ENCODE measurements around the gene NACC1.

NACC1 gene

DNA sequence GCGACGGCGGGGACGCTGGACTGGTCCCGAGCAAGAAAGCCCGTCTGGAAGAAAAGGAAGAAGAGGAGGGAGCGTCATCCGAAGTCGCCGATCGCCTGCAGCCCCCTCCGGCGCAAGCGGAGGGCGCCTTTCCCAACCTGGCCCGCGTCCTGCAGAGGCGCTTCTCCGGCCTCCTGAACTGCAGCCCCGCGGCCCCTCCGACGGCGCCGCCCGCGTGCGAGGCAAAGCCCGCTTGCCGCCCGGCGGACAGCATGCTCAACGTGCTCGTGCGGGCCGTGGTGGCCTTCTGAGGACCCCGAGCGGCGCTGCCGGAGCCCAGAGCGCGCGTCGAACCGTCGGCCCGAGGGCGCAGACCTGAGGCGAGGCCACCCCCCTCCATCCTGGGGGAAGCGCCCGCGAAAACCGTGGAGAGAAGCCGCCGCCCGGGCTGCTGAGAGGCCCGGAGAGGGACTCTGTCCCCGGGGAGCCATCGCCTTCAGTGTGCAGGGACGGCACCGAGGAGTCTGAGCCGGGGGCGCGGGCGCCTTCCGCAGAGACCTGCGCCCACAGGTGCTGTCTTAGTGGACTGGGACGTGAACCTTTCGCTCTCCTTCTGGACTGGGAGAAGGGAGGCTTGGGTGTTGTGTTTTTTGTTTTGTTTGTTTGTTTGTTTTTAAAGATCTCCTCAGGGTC, 35.6 kb downstream of the NACC1 start (continued):
- TF ChIP-seq ZNF521 (tag by site-specific recombination; IDR thresholded peaks at IDR 0.05) (no peak), ZNF404 (tag by site-specific recombination; IDR thresholded peaks at IDR 0.05) (no peak), ZNF138 (tag by site-specific recombination; IDR thresholded peaks at IDR 0.05; ENCODE audit: borderline replicate concordance) (no peak), ZBTB48 (tag by site-specific recombination; IDR thresholded peaks at IDR 0.05) (no peak), ZNF530 (tag by site-specific recombination; IDR thresholded peaks at IDR 0.05; ENCODE audit: low read depth) (no peak), MYNN (tag by site-specific recombination; IDR thresholded peaks at IDR 0.05; ENCODE audit: borderline replicate concordance) (no peak), ZNF19 (tag by site-specific recombination; IDR thresholded peaks at IDR 0.05; ENCODE audit: low read depth) (no peak), ZNF561 (tag by site-specific recombination; IDR thresholded peaks at IDR 0.05; ENCODE audit: borderline replicate concordance) (peak; percentile 76), ZNF548 (tag by site-specific recombination; IDR thresholded peaks at IDR 0.05) (no peak), HOXC10 (CRISPR knock-in tag; IDR thresholded peaks at IDR 0.05) (no peak; the same call in 1 of the 2 replicates), GLIS2 (tag by site-specific recombination; IDR thresholded peaks at IDR 0.05) (peak; percentile 20; the same call in 1 of the 2 replicates), ZNF202 (tag by site-specific recombination; IDR thresholded peaks at IDR 0.05; ENCODE audit: borderline replicate concordance) (no peak), ZNF426 (tag by site-specific recombination; IDR thresholded peaks at IDR 0.05) (no peak), ZNF114 (tag by site-specific recombination; IDR thresholded peaks at IDR 0.05) (no peak), ZSCAN23 (tag by site-specific recombination; IDR thresholded peaks at IDR 0.05) (no peak), ZNF211 (tag by site-specific recombination; IDR thresholded peaks at IDR 0.05; ENCODE audit: low read depth) (no peak), ZNF221 (tag by site-specific recombination; IDR thresholded peaks at IDR 0.05; ENCODE audit: borderline replicate concordance) (no peak), ZNF510 (tag by site-specific recombination; IDR thresholded peaks at IDR 0.05; ENCODE audit: insufficient replicate concordance) (no peak), ZNF366 (tag by site-specific recombination; conservative IDR thresholded peaks at IDR 0.05) (no peak), ZNF16 (tag by site-specific recombination; IDR thresholded peaks at IDR 0.05; ENCODE audit: low read depth) (no peak), ZNF776 (tag by site-specific recombination; IDR thresholded peaks at IDR 0.05; ENCODE audit: borderline replicate concordance) (no peak), ZNF214 (tag by site-specific recombination; IDR thresholded peaks at IDR 0.05; ENCODE audit: borderline replicate concordance) (no peak), ZFP3 (tag by site-specific recombination; IDR thresholded peaks at IDR 0.05; ENCODE audit: low read depth) (no peak)
- TF ChIP-seq, protein P1, sequence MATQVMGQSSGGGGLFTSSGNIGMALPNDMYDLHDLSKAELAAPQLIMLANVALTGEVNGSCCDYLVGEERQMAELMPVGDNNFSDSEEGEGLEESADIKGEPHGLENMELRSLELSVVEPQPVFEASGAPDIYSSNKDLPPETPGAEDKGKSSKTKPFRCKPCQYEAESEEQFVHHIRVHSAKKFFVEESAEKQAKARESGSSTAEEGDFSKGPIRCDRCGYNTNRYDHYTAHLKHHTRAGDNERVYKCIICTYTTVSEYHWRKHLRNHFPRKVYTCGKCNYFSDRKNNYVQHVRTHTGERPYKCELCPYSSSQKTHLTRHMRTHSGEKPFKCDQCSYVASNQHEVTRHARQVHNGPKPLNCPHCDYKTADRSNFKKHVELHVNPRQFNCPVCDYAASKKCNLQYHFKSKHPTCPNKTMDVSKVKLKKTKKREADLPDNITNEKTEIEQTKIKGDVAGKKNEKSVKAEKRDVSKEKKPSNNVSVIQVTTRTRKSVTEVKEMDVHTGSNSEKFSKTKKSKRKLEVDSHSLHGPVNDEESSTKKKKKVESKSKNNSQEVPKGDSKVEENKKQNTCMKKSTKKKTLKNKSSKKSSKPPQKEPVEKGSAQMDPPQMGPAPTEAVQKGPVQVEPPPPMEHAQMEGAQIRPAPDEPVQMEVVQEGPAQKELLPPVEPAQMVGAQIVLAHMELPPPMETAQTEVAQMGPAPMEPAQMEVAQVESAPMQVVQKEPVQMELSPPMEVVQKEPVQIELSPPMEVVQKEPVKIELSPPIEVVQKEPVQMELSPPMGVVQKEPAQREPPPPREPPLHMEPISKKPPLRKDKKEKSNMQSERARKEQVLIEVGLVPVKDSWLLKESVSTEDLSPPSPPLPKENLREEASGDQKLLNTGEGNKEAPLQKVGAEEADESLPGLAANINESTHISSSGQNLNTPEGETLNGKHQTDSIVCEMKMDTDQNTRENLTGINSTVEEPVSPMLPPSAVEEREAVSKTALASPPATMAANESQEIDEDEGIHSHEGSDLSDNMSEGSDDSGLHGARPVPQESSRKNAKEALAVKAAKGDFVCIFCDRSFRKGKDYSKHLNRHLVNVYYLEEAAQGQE (tag by site-specific recombination; IDR thresholded peaks at IDR 0.05), result no peak
- TF ChIP-seq, protein P2, sequence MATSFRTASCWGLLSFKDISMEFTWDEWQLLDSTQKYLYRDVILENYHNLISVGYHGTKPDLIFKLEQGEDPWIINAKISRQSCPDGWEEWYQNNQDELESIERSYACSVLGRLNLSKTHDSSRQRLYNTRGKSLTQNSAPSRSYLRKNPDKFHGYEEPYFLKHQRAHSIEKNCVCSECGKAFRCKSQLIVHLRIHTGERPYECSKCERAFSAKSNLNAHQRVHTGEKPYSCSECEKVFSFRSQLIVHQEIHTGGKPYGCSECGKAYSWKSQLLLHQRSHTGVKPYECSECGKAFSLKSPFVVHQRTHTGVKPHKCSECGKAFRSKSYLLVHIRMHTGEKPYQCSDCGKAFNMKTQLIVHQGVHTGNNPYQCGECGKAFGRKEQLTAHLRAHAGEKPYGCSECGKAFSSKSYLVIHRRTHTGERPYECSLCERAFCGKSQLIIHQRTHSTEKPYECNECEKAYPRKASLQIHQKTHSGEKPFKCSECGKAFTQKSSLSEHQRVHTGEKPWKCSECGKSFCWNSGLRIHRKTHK (tag by site-specific recombination; IDR thresholded peaks at IDR 0.05), result no peak
- TF ChIP-seq, protein P3, sequence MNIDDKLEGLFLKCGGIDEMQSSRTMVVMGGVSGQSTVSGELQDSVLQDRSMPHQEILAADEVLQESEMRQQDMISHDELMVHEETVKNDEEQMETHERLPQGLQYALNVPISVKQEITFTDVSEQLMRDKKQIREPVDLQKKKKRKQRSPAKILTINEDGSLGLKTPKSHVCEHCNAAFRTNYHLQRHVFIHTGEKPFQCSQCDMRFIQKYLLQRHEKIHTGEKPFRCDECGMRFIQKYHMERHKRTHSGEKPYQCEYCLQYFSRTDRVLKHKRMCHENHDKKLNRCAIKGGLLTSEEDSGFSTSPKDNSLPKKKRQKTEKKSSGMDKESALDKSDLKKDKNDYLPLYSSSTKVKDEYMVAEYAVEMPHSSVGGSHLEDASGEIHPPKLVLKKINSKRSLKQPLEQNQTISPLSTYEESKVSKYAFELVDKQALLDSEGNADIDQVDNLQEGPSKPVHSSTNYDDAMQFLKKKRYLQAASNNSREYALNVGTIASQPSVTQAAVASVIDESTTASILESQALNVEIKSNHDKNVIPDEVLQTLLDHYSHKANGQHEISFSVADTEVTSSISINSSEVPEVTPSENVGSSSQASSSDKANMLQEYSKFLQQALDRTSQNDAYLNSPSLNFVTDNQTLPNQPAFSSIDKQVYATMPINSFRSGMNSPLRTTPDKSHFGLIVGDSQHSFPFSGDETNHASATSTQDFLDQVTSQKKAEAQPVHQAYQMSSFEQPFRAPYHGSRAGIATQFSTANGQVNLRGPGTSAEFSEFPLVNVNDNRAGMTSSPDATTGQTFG (tag by site-specific recombination; IDR thresholded peaks at IDR 0.05; ENCODE audit: borderline replicate concordance), result no peak
- TF ChIP-seq, protein P4, sequence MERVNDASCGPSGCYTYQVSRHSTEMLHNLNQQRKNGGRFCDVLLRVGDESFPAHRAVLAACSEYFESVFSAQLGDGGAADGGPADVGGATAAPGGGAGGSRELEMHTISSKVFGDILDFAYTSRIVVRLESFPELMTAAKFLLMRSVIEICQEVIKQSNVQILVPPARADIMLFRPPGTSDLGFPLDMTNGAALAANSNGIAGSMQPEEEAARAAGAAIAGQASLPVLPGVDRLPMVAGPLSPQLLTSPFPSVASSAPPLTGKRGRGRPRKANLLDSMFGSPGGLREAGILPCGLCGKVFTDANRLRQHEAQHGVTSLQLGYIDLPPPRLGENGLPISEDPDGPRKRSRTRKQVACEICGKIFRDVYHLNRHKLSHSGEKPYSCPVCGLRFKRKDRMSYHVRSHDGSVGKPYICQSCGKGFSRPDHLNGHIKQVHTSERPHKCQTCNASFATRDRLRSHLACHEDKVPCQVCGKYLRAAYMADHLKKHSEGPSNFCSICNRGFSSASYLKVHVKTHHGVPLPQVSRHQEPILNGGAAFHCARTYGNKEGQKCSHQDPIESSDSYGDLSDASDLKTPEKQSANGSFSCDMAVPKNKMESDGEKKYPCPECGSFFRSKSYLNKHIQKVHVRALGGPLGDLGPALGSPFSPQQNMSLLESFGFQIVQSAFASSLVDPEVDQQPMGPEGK (tag by site-specific recombination; IDR thresholded peaks at IDR 0.05), result no peak
- TF ChIP-seq, protein P5, sequence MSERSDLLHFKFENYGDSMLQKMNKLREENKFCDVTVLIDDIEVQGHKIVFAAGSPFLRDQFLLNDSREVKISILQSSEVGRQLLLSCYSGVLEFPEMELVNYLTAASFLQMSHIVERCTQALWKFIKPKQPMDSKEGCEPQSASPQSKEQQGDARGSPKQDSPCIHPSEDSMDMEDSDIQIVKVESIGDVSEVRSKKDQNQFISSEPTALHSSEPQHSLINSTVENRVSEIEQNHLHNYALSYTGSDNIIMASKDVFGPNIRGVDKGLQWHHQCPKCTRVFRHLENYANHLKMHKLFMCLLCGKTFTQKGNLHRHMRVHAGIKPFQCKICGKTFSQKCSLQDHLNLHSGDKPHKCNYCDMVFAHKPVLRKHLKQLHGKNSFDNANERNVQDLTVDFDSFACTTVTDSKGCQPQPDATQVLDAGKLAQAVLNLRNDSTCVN (tag by site-specific recombination; optimal IDR thresholded peaks at IDR 0.05), result peak; percentile 74
